Neural progenitor cell (in vitro differentiated cells): ENCODE data around the gene HBG2. TPM values are rescaled to one million over a fixed set of nuclear protein-coding genes. Genes with fewer than 3 reads are reported as not detected.
"Not testable (repeated sequence)": the region's sequence is repeated elsewhere in the genome, so short reads cannot be mapped to it uniquely, and the experiment has no call there.

Source experiments
- DNase-seq: peaks from one replicate; pipeline ENCODE4 v3.0.0-alpha.2; 2016; ENCODE audit warnings: low spot score
- H2AFZ ChIP-seq: fragments of 200-600 bp; sonication (generic); replicated peaks from 2 replicates; pipeline ENCODE4 v1.6.1; 2016; ENCODE audit warnings: antibody characterized with exemption
- H3F3A ChIP-seq: fragments of 200-600 bp; sonication (generic); 2 replicates; pipeline ENCODE4 v1.6.1; 2016; ENCODE audit warnings: antibody characterized with exemption, low read depth
- H3K27ac ChIP-seq: fragments of 200-600 bp; sonication (generic); 2 replicates; pipeline ENCODE4 v1.5.1; 2016; ENCODE audit warnings: mild to moderate bottlenecking
- H3K27me3 ChIP-seq: fragments of 200-600 bp; sonication (generic); 2 replicates; pipeline ENCODE4 v1.6.1; 2016; ENCODE audit warnings: mild to moderate bottlenecking, moderate library complexity
- H3K36me3 ChIP-seq: fragments of 200-600 bp; sonication (generic); 2 replicates; pipeline ENCODE4 v1.5.1; 2016
- H3K4me1 ChIP-seq: fragments of 200-600 bp; sonication (generic); 2 replicates; pipeline ENCODE4 v1.6.1; 2016; ENCODE audit warnings: mixed run types
- H3K4me2 ChIP-seq: fragments of 200-600 bp; sonication (generic); 2 replicates; pipeline ENCODE4 v1.6.1; 2016
- H3K4me3 ChIP-seq: fragments of 200-600 bp; sonication (generic); 2 replicates; pipeline ENCODE4 v1.5.1; 2016
- H3K79me2 ChIP-seq: fragments of 200-600 bp; sonication (generic); 2 replicates; pipeline ENCODE4 v1.6.1; 2016; ENCODE audit warnings: low read depth
- H3K9ac ChIP-seq: fragments of 200-600 bp; sonication (generic); 2 replicates; pipeline ENCODE4 v1.6.1; 2016
- H3K9me3 ChIP-seq: fragments of 200-600 bp; sonication (generic); 2 replicates; pipeline ENCODE4 v1.5.1; 2016; ENCODE audit warnings: low read depth
- H4K20me1 ChIP-seq: fragments of 200-600 bp; sonication (generic); 2 replicates; pipeline ENCODE4 v1.6.1; 2016; ENCODE audit warnings: low read depth
- H3K27ac Mint-ChIP-seq: 3 replicates; pipeline ENCODE4 v1.8.0; 2021; ENCODE audit warnings: mixed read lengths
- H3K27me3 Mint-ChIP-seq: 2 replicates; pipeline ENCODE4 v1.8.0; 2022; ENCODE audit warnings: low read depth, mild to moderate bottlenecking, inconsistent platforms, moderate library complexity, mixed read lengths; ENCODE audit not compliant: insufficient read depth
- H3K36me3 Mint-ChIP-seq: 3 replicates; pipeline ENCODE4 v1.8.0; 2021; ENCODE audit warnings: mixed read lengths
- H3K4me1 Mint-ChIP-seq: 3 replicates; pipeline ENCODE4 v1.8.0; 2021; ENCODE audit warnings: mixed read lengths
- H3K4me3 Mint-ChIP-seq: 3 replicates; pipeline ENCODE4 v1.8.0; 2021; ENCODE audit warnings: mild to moderate bottlenecking, moderate library complexity, mixed read lengths
- H3K9me3 Mint-ChIP-seq: 3 replicates; pipeline ENCODE4 v1.8.0; 2020; ENCODE audit warnings: mixed read lengths
- CTCF ChIP-seq: fragments of 200-600 bp; sonication (generic); IDR thresholded peaks from 2 replicates; pipeline ENCODE4 v1.5.1; 2017; ENCODE audit warnings: antibody characterized with exemption, mild to moderate bottlenecking
- EZH2 ChIP-seq: fragments of 200-600 bp; sonication (generic); IDR thresholded peaks from 2 replicates; pipeline ENCODE4 v1.6.1; 2017; ENCODE audit warnings: antibody characterized with exemption, mild to moderate bottlenecking, moderate library complexity
- EZH2phosphoT487 ChIP-seq: fragments of 200-600 bp; sonication (generic); IDR thresholded peaks from 2 replicates; pipeline ENCODE4 v1.6.1; 2017; ENCODE audit warnings: antibody characterized with exemption
- total RNA-seq: library from RNA; depleted of rRNA; stranded (reverse); fragments of >200 nt; gene quantifications from 2 replicates; pipeline ENCODE4 v1.2.3, GENCODE V29; 2015; ENCODE audit warnings: low replicate concordance

Gene HBG2
- total RNA-seq, 1 donor from 2014 or later = not detected

DNA sequence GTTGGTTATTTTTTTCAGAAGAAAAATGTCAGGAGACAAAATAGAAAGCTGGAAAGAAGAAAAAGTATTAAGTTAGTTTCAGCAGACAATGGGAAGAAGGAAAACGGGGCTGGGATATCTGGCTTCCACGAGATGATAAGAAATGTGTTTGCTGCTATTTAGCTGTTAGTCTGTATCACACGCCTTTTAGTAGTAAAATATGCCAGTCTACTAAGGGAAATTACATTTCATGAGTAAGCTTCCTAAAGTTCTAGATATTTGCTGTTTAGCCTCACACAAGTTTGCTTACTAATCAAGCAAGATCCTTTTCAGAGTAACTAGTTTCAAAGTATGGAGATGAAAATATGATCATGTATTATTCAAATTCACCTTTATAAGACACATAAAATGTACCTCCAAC, 45.7 kb upstream of the HBG2 start:
- Histone ChIP-seq H3K36me3 (no peaks in the 10 kb centered on the region), H4K20me1 (no peaks in the 10 kb centered on the region), H3K4me1 (no peaks in the 10 kb centered on the region), H3K4me3 (no peak overlapping the region), H3K9me3 (no peaks in the 10 kb centered on the region), H3K4me2 (no peak overlapping the region), H3K27ac (no peak overlapping the region), H3F3A (no peaks in the 10 kb centered on the region), H3K27me3 (no peaks in the 10 kb centered on the region), H3K79me2 (no peaks in the 10 kb centered on the region), H2AFZ (no peak overlapping the region), H3K9ac (no peak overlapping the region)
- H3K4me1 Mint-ChIP-seq = no peaks in the 10 kb centered on the region
- no peak overlapping the region for H3K4me3 Mint-ChIP-seq
- H3K9me3 Mint-ChIP-seq = no peaks in the 10 kb centered on the region
- DNase-seq = no peak
- no peak overlapping the region for H3K27ac Mint-ChIP-seq
- H3K36me3 Mint-ChIP-seq = no peaks in the 10 kb centered on the region
- TF ChIP-seq EZH2phosphoT487 (no peak), CTCF (no peak), EZH2 (no peak)
- H3K27me3 Mint-ChIP-seq = peaks cover 2% of the 10 kb centered on the region

- Histone ChIP-seq H3K4me2 (no peak overlapping the region), H3K9ac (no peak overlapping the region), H3K36me3 (no peaks in the 10 kb centered on the region), H3K9me3 (no peaks in the 10 kb centered on the region), H3F3A (no peaks in the 10 kb centered on the region), H3K79me2 (no peaks in the 10 kb centered on the region), H3K27ac (no peak overlapping the region), H3K4me1 (no peaks in the 10 kb centered on the region), H3K27me3 (no peaks in the 10 kb centered on the region), H4K20me1 (no peaks in the 10 kb centered on the region), H2AFZ (no peak overlapping the region), H3K4me3 (no peak overlapping the region)
- DNase-seq = no peak
- Mint-ChIP-seq H3K9me3 (no peaks in the 10 kb centered on the region), H3K36me3 (no peaks in the 10 kb centered on the region), H3K27ac (no peak overlapping the region), H3K4me1 (no peaks in the 10 kb centered on the region), H3K27me3 (peaks cover 2% of the 10 kb centered on the region), H3K4me3 (no peak overlapping the region)
- no peak for TF ChIP-seq CTCF
- no peak for TF ChIP-seq EZH2phosphoT487
- TF ChIP-seq EZH2 = no peak
Measured at GRCh38 chr11:5298451-5298850, 43.9 kb upstream of the HBG2 start.

- no peaks in the 10 kb centered on the region for H4K20me1 ChIP-seq
- Mint-ChIP-seq H3K4me1 (no peaks in the 10 kb centered on the region), H3K27me3 (peaks cover 2% of the 10 kb centered on the region), H3K27ac (no peak overlapping the region), H3K9me3 (no peaks in the 10 kb centered on the region), H3K4me3 (no peak overlapping the region), H3K36me3 (no peaks in the 10 kb centered on the region)
- H3K4me1 ChIP-seq = no peaks in the 10 kb centered on the region
- no peak for TF ChIP-seq EZH2phosphoT487
- TF ChIP-seq CTCF = no peak
- TF ChIP-seq EZH2 = no peak
- no peak overlapping the region for H3K27ac ChIP-seq
- no peak overlapping the region for H2AFZ ChIP-seq
- H3F3A ChIP-seq = no peaks in the 10 kb centered on the region
- H3K4me3 ChIP-seq = no peak overlapping the region
- H3K4me2 ChIP-seq = no peak overlapping the region
- H3K9ac ChIP-seq = no peak overlapping the region
- H3K9me3 ChIP-seq = no peaks in the 10 kb centered on the region
- no peaks in the 10 kb centered on the region for H3K79me2 ChIP-seq
- H3K27me3 ChIP-seq = no peaks in the 10 kb centered on the region
- H3K36me3 ChIP-seq = no peaks in the 10 kb centered on the region
- DNase-seq = no peak
Measured at GRCh38 chr11:5297721-5298323, 43.2 kb upstream of the HBG2 start.

- H3K4me3 ChIP-seq, H2AFZ ChIP-seq, H3K27ac Mint-ChIP-seq, H3F3A ChIP-seq, H3K79me2 ChIP-seq, H4K20me1 ChIP-seq, H3K36me3 ChIP-seq, H3K4me1 Mint-ChIP-seq, H3K9me3 ChIP-seq, H3K9me3 Mint-ChIP-seq, DNase-seq, H3K4me2 ChIP-seq, H3K36me3 Mint-ChIP-seq, H3K9ac ChIP-seq, H3K27me3 ChIP-seq, H3K4me3 Mint-ChIP-seq, H3K27me3 Mint-ChIP-seq, H3K4me1 ChIP-seq, H3K27ac ChIP-seq: not testable (repeated sequence)
Measured at GRCh38 chr11:5294342-5294995, 39.9 kb upstream of the HBG2 start.
